B cell (primary cell): ENCODE measurements around the gene OTX2. TPM values are rescaled to one million over a fixed set of nuclear protein-coding genes. Genes with fewer than 3 reads are reported as not detected.

Experiments
- ATAC-seq: fragments of 200-7000 bp; cut with Tn5 transposase; one replicate; pipeline ENCODE4 v1.10.0; 2021; ENCODE audit warnings: low read depth, mild to moderate bottlenecking, moderate number of reproducible peaks, moderate library complexity
- CTCF ChIA-PET: fragments of 350-600 bp; sonication (Branson Sonifier 250); formaldehyde crosslinking; loops from one replicate; lab custom pipeline; 2021; ENCODE audit warnings: antibody characterized with exemption, inconsistent platforms; lab: Charles Lee
- POLR2A ChIA-PET: fragments of 350-600 bp; sonication (Branson Sonifier 250); formaldehyde crosslinking; loops from one replicate; lab custom pipeline; 2021; ENCODE audit warnings: antibody characterized with exemption; lab: Charles Lee
- DNase-seq: peaks from one replicate; pipeline ENCODE4 v3.0.0; 2013
- H2AFZ ChIP-seq: 2 replicates; pipeline ENCODE4 v1.6.1; 2012; ENCODE audit warnings: mild to moderate bottlenecking, low read depth, low read length; ENCODE audit not compliant: insufficient read depth, poor library complexity, severe bottlenecking
- H3K27ac ChIP-seq, 2 donors: 1 replicate in 1 of 2; 2 replicates in 1 of 2; pipeline ENCODE4 v1.5.1; 2012 to 2013; ENCODE audit warnings: low read length in 2 of 2, mild to moderate bottlenecking in 2 of 2, moderate library complexity in 1 of 2
- H3K27me3 ChIP-seq, 4 experiments: fragments of 200-600 bp in 1 of 4; sonication (generic) in 1 of 4; replicated peaks in 1 of 4; 1 replicate in 2 of 4; 2 replicates in 2 of 4; pipeline versions ENCODE4 v1.6.1 to v1.7.0; 2013 to 2016; ENCODE audit warnings: low read length in 3 of 4, mild to moderate bottlenecking in 2 of 4, mixed read lengths in 1 of 4, moderate library complexity in 1 of 4; ENCODE audit not compliant: insufficient read depth in 4 of 4, control insufficient read depth in 3 of 4; ENCODE audit errors: control extremely low read depth in 1 of 4
- H3K36me3 ChIP-seq, 2 experiments: replicated peaks in 1 of 2; 1 replicate in 1 of 2; 2 replicates in 1 of 2; pipeline versions ENCODE4 v1.6.1 to v1.7.1; 2013; ENCODE audit warnings: low read length in 1 of 2; ENCODE audit not compliant: insufficient read depth in 2 of 2, control insufficient read depth in 1 of 2; ENCODE audit errors: control extremely low read depth in 1 of 2, extremely low read depth in 1 of 2
- H3K4me1 ChIP-seq, 2 donors: fragments of 200-600 bp in 1 of 2; sonication (generic) in 1 of 2; 1 replicate in 1 of 2; 2 replicates in 1 of 2; pipeline versions ENCODE4 v1.5.1 to v1.6.1; 2013 to 2017; ENCODE audit warnings: low read length in 2 of 2; ENCODE audit not compliant: control insufficient read depth in 2 of 2, insufficient read depth in 2 of 2
- H3K4me2 ChIP-seq: replicated peaks from 2 replicates; pipeline ENCODE3; 2012; ENCODE audit warnings: mild to moderate bottlenecking, low read depth, low read length; ENCODE audit not compliant: poor library complexity, severe bottlenecking
- H3K4me3 ChIP-seq, 5 experiments: fragments of 200-600 bp in 1 of 5; sonication (generic) in 1 of 5; 1 replicate in 3 of 5; 2 replicates in 2 of 5; pipeline versions ENCODE4 v1.5.1 to v1.7.0; 2011 to 2016; ENCODE audit warnings: low read length in 4 of 5, mild to moderate bottlenecking in 4 of 5, low read depth in 2 of 5, control low read depth in 1 of 5, moderate library complexity in 1 of 5; ENCODE audit not compliant: insufficient read depth in 1 of 5; ENCODE audit errors: control extremely low read depth in 1 of 5, extremely low read depth in 1 of 5
- H3K79me2 ChIP-seq: fragments of 200-600 bp; sonication (generic); one replicate; pipeline ENCODE4 v1.6.0; 2016; ENCODE audit warnings: low read length; ENCODE audit not compliant: control insufficient read depth, insufficient read depth
- H3K9ac ChIP-seq: fragments of 200-600 bp; sonication (generic); 2 replicates; pipeline ENCODE4 v1.6.1; 2017; ENCODE audit warnings: mild to moderate bottlenecking, low read length, moderate library complexity
- H3K9me3 ChIP-seq, 3 donors: one replicate each; pipeline versions ENCODE4 v1.6.1 to v1.7.1; 2013; ENCODE audit warnings: low read length in 2 of 3; ENCODE audit not compliant: control insufficient read depth in 2 of 3, insufficient read depth in 1 of 3; ENCODE audit errors: control extremely low read depth in 1 of 3
- H4K20me1 ChIP-seq: 2 replicates; pipeline ENCODE4 v1.6.0; 2012; ENCODE audit warnings: mild to moderate bottlenecking, low read length; ENCODE audit not compliant: insufficient read depth, control insufficient read depth, poor library complexity, severe bottlenecking
- H3K27ac Mint-ChIP-seq: one replicate; pipeline ENCODE4 v1.8.0; 2021; ENCODE audit warnings: mixed read lengths
- H3K27me3 Mint-ChIP-seq: one replicate; pipeline ENCODE4 v1.8.0; 2021; ENCODE audit warnings: mixed read lengths
- H3K4me1 Mint-ChIP-seq: one replicate; pipeline ENCODE4 v1.8.0; 2021; ENCODE audit warnings: mixed read lengths
- H3K4me3 Mint-ChIP-seq: one replicate; pipeline ENCODE4 v1.8.0; 2021; ENCODE audit warnings: mixed read lengths
- H3K9me3 Mint-ChIP-seq: one replicate; pipeline ENCODE4 v1.8.0; 2022; ENCODE audit warnings: mixed read lengths; ENCODE audit not compliant: insufficient read depth
- CTCF ChIP-seq: fragments of 200-600 bp; IDR thresholded peaks from one replicate; pipeline ENCODE4 v1.8.0; 2022; ENCODE audit warnings: antibody characterized with exemption, mild to moderate bottlenecking
- EZH2 ChIP-seq: IDR thresholded peaks from 2 replicates; pipeline ENCODE4 v1.6.1; 2012; ENCODE audit warnings: borderline replicate concordance, low read depth, mild to moderate bottlenecking, moderate library complexity, low read length; ENCODE audit not compliant: insufficient read depth, poor library complexity, severe bottlenecking
- WGBS: methylation state at CpG from one replicate; pipeline ENCODE4 v1.1.5; 2013; ENCODE audit warnings: missing lambda C conversion rate; ENCODE audit not compliant: insufficient coverage; 5-methylcytosine and 5-hydroxymethylcytosine counted together
- intact Hi-C: fragments of 100-400 bp; cut with micrococcal nuclease; formaldehyde crosslinking; loops from one replicate; pipeline ENCODE4 v1.10.0; 2022
- polyA plus RNA-seq: library from polyadenylated mRNA; depleted of rRNA; stranded (reverse); fragments of >200 nt; gene quantifications from 2 replicates; pipeline ENCODE4 v1.2.3, GENCODE V29; 2012
- total RNA-seq, 2 donors: library from RNA; stranded (reverse); fragments of 120-200 nt in 1 of 2; gene quantifications; 1 replicate in 1 of 2; 2 replicates in 1 of 2; pipeline versions ENCODE4 v1.2.3 to v1.2.4, GENCODE V29; 2013 to 2022

The OTX2 gene
- total and polyA plus RNA-seq, 2 donors (not counting 1 experiment from before 2014, with no cell fraction given), result not detected

GRCh38 chr14:56796259-56796658 is 14.0 kb downstream of the OTX2 start:
- H3K4me3 ChIP-seq, result no peak overlapping the region
- WGBS, result no CpG with 5 or more reads among the region's 4 CpGs
- H3K4me1 ChIP-seq, result peaks cover 3 to 7% of the 10 kb centered on the region in 2 donors
- H4K20me1 ChIP-seq, result no peaks in the 10 kb centered on the region
- H2AFZ ChIP-seq, result no peak overlapping the region
- CTCF ChIA-PET, result no interaction called here
- TF ChIP-seq CTCF (no peak), EZH2 (no peak)
- intact Hi-C loops, result no loop called here
- H3K36me3 ChIP-seq, result no peaks in the 10 kb centered on the region
- Mint-ChIP-seq H3K4me1 (peaks cover 10% of the 10 kb centered on the region), H3K27ac (no peak overlapping the region), H3K9me3 (no peaks in the 10 kb centered on the region), H3K4me3 (no peak overlapping the region), H3K27me3 (peaks cover 62% of the 10 kb centered on the region)
- peaks cover 0 to 26% (median 0%) of the 10 kb centered on the region in 3 donors for H3K9me3 ChIP-seq
- POLR2A ChIA-PET, result no interaction called here
- H3K4me2 ChIP-seq, result no peak overlapping the region
- DNase-seq (no peak), ATAC-seq (no peak)
- peaks cover 0 to 68% (median 44%) of the 10 kb centered on the region in 4 experiments for H3K27me3 ChIP-seq
- no peak overlapping the region for H3K9ac ChIP-seq
- no peak overlapping the region for H3K27ac ChIP-seq
- H3K79me2 ChIP-seq, result no peaks in the 10 kb centered on the region

GRCh38 chr14:56795284-56795622 is 15.0 kb downstream of the OTX2 start:
- no peak for TF ChIP-seq CTCF
- no peak for TF ChIP-seq EZH2
- Histone ChIP-seq H3K4me3 (no peak overlapping the region), H4K20me1 (no peaks in the 10 kb centered on the region), H3K27ac (no peak overlapping the region), H3K9ac (no peak overlapping the region), H3K4me2 (no peak overlapping the region), H3K9me3 (peaks cover 0 to 26% (median 0%) of the 10 kb centered on the region in 3 donors), H2AFZ (no peak overlapping the region), H3K27me3 (peaks cover 0 to 64% (median 41%) of the 10 kb centered on the region in 4 experiments), H3K36me3 (no peaks in the 10 kb centered on the region), H3K79me2 (no peaks in the 10 kb centered on the region), H3K4me1 (peaks cover 3 to 7% of the 10 kb centered on the region in 2 donors)
- ChIA-PET POLR2A (no interaction called here), CTCF (no interaction called here)
- H3K4me1 Mint-ChIP-seq, result peaks cover 10% of the 10 kb centered on the region
- no peak overlapping the region for H3K27ac Mint-ChIP-seq
- intact Hi-C loops, result no loop called here
- ATAC-seq, result no peak
- no peak for DNase-seq
- no peaks in the 10 kb centered on the region for H3K9me3 Mint-ChIP-seq
- no peak overlapping the region for H3K4me3 Mint-ChIP-seq
- peaks cover 62% of the 10 kb centered on the region for H3K27me3 Mint-ChIP-seq
- WGBS, result 13% methylated on average over 12 of the region's 17 CpGs
